DOHH2 (cell line): ENCODE results near the gene GJD2.

Source experiments
- H3F3A ChIP-seq: fragments of 200-600 bp; sonication (generic), shearing (Covaris generic); 2 replicates; pipeline ENCODE4 v1.6.0; 2016; ENCODE audit warnings: antibody characterized with exemption, mild to moderate bottlenecking; ENCODE audit not compliant: control insufficient read depth, insufficient read depth
- H3K27ac ChIP-seq: fragments of 200-600 bp; sonication (generic); 2 replicates; pipeline ENCODE4 v1.5.1; 2014; ENCODE audit warnings: low read depth, mild to moderate bottlenecking, low read length, moderate library complexity
- H3K27me3 ChIP-seq: fragments of 200-600 bp; sonication (generic); 2 replicates; pipeline ENCODE4 v1.6.1; 2014; ENCODE audit warnings: mild to moderate bottlenecking, low read length, mixed read lengths; ENCODE audit not compliant: control insufficient read depth
- H3K36me3 ChIP-seq: fragments of 200-600 bp; sonication (generic); 2 replicates; pipeline ENCODE4 v1.6.1; 2014; ENCODE audit warnings: mild to moderate bottlenecking, low read length, moderate library complexity, mixed read lengths; ENCODE audit not compliant: control insufficient read depth
- H3K4me1 ChIP-seq: fragments of 200-600 bp; sonication (generic); 2 replicates; pipeline ENCODE4 v1.6.1; 2014; ENCODE audit warnings: mild to moderate bottlenecking, low read length, mixed read lengths; ENCODE audit not compliant: control insufficient read depth
- H3K4me2 ChIP-seq: fragments of 200-600 bp; sonication (generic); 2 replicates; pipeline ENCODE4 v1.6.0; 2014; ENCODE audit warnings: mild to moderate bottlenecking, low read length, moderate library complexity
- H3K4me3 ChIP-seq: fragments of 200-600 bp; sonication (generic); 2 replicates; pipeline ENCODE4 v1.5.1; 2014; ENCODE audit warnings: mild to moderate bottlenecking, low read length, mixed read lengths
- H3K79me2 ChIP-seq: fragments of 200-600 bp; sonication (generic); 2 replicates; pipeline ENCODE4 v1.6.1; 2014; ENCODE audit warnings: mild to moderate bottlenecking, low read length, mixed read lengths; ENCODE audit not compliant: control insufficient read depth
- H3K9me2 ChIP-seq: fragments of 200-600 bp; sonication (generic); replicated peaks from 2 replicates; pipeline ENCODE4 v1.6.1; 2014; ENCODE audit warnings: mild to moderate bottlenecking, low read length, mixed read lengths; ENCODE audit not compliant: control insufficient read depth
- H3K9me3 ChIP-seq: fragments of 200-600 bp; sonication (generic); 2 replicates; pipeline ENCODE4 v1.6.1; 2014; ENCODE audit warnings: antibody characterized with exemption, low read length, mixed read lengths; ENCODE audit not compliant: control insufficient read depth, insufficient read depth
- H4K20me1 ChIP-seq: fragments of 200-600 bp; sonication (generic); 2 replicates; pipeline ENCODE4 v1.6.0; 2014; ENCODE audit warnings: low read depth, mild to moderate bottlenecking, antibody characterized with exemption, low read length, moderate library complexity; ENCODE audit not compliant: control insufficient read depth, insufficient read depth
- CTCF ChIP-seq: fragments of 200-600 bp; sonication (generic); IDR thresholded peaks from one replicate; pipeline ENCODE4 v1.5.1; 2014; ENCODE audit warnings: antibody characterized with exemption, mild to moderate bottlenecking, low read depth, low read length; ENCODE audit not compliant: poor library complexity, severe bottlenecking
- EZH2phosphoT487 ChIP-seq: fragments of 200-600 bp; sonication (generic); IDR thresholded peaks from 2 replicates; pipeline ENCODE4 v1.6.1; 2017; ENCODE audit warnings: borderline replicate concordance, mild to moderate bottlenecking, antibody characterized with exemption, low read length, moderate library complexity, mixed read lengths

GJD2 gene

GRCh38 chr15:34793071-34793470 is 38.3 kb upstream of the GJD2 start:
- Histone ChIP-seq H3K9me3 (no peaks in the 10 kb centered on the region), H3K36me3 (no peaks in the 10 kb centered on the region), H3K27ac (no peak overlapping the region), H3K4me2 (no peak overlapping the region), H3K9me2 (no peaks in the 10 kb centered on the region), H3K4me1 (no peaks in the 10 kb centered on the region), H3K4me3 (no peak overlapping the region), H3K27me3 (peaks cover 8% of the 10 kb centered on the region; the same call in 1 of the 2 replicates), H4K20me1 (no peaks in the 10 kb centered on the region), H3K79me2 (no peaks in the 10 kb centered on the region), H3F3A (no peaks in the 10 kb centered on the region)
- TF ChIP-seq EZH2phosphoT487 (no peak), CTCF (no peak)

GRCh38 chr15:34791701-34792100 is 36.9 kb upstream of the GJD2 start:
- no peaks in the 10 kb centered on the region for H3K79me2 ChIP-seq

DNA sequence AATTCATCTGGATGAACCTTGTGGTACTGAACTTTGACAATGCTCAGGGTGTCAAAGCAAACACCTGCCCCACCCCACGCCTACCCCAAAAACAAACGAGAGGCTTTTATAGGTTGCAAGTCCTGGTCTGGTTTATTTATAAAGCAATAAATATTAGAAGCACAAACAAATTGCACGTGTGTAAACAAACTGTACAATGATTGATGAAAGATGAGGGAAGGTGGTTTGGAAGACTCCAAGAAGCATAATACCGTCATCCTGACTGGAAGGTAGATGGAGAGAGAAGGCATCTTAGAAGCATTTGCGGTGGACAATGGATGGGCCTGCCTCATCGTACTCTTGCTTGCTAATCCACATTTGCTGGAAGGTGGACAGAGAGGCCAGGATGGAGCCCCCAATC is 35.3 kb upstream of the GJD2 start:
- H3K4me2 ChIP-seq: no peak overlapping the region
- no peaks in the 10 kb centered on the region for H3K4me1 ChIP-seq
- no peaks in the 10 kb centered on the region for H4K20me1 ChIP-seq
- H3F3A ChIP-seq: no peaks in the 10 kb centered on the region
- TF ChIP-seq EZH2phosphoT487: no peak
- TF ChIP-seq CTCF: no peak
- peaks cover 8% of the 10 kb centered on the region; the same call in 1 of the 2 replicates for H3K27me3 ChIP-seq
- H3K9me2 ChIP-seq: no peaks in the 10 kb centered on the region; the same call in 1 of the 2 replicates
- H3K79me2 ChIP-seq: no peaks in the 10 kb centered on the region
- H3K9me3 ChIP-seq: no peaks in the 10 kb centered on the region
- H3K27ac ChIP-seq: no peak overlapping the region
- H3K36me3 ChIP-seq: no peaks in the 10 kb centered on the region
- H3K4me3 ChIP-seq: no peak overlapping the region

More at GRCh38 chr15:34791701-34792100, 36.9 kb upstream of the GJD2 start:
- Histone ChIP-seq H3K9me3 (no peaks in the 10 kb centered on the region), H3K4me2 (no peak overlapping the region), H3K36me3 (no peaks in the 10 kb centered on the region), H3K4me3 (no peak overlapping the region), H4K20me1 (no peaks in the 10 kb centered on the region), H3K9me2 (no peaks in the 10 kb centered on the region), H3K27me3 (peaks cover 8% of the 10 kb centered on the region; the same call in 1 of the 2 replicates), H3F3A (no peaks in the 10 kb centered on the region), H3K27ac (no peak overlapping the region), H3K4me1 (no peaks in the 10 kb centered on the region)
- TF ChIP-seq CTCF (no peak), EZH2phosphoT487 (no peak)

GRCh38 chr15:34789326-34789725 is 34.5 kb upstream of the GJD2 start:
- Histone ChIP-seq H3K27me3 (peaks cover 8% of the 10 kb centered on the region; the same call in 1 of the 2 replicates), H3K4me3 (no peak overlapping the region), H3K4me2 (no peak overlapping the region), H3K27ac (no peak overlapping the region), H3K9me3 (no peaks in the 10 kb centered on the region), H3K9me2 (no peaks in the 10 kb centered on the region; the same call in 1 of the 2 replicates), H4K20me1 (no peaks in the 10 kb centered on the region), H3K36me3 (no peaks in the 10 kb centered on the region), H3F3A (no peaks in the 10 kb centered on the region), H3K79me2 (no peaks in the 10 kb centered on the region), H3K4me1 (no peaks in the 10 kb centered on the region)
- no peak for TF ChIP-seq EZH2phosphoT487
- TF ChIP-seq CTCF: no peak
